ENCODE results near the gene BABAM2. TPM values are rescaled to one million over a fixed set of nuclear protein-coding genes. Genes with fewer than 3 reads are reported as not detected.

The BABAM2 gene
- total RNA-seq, 1 experiment from 2014 or later, result 27.1 TPM

GRCh38 chr2:28343971-28344715, 453.6 kb downstream of the BABAM2 start:
- no peaks in the 10 kb centered on the region for H3K27me3 ChIP-seq (ENCODE audit: insufficient read depth, low read length)
- no peak overlapping the region for H2BK20ac ChIP-seq (ENCODE audit: low read depth, low read length, poor library complexity, severe bottlenecking)
- H3K79me2 ChIP-seq (ENCODE audit: insufficient read depth, low read length), result no peaks in the 10 kb centered on the region
- Mint-ChIP-seq H3K4me3 (no peak overlapping the region), H3K4me1 (peaks cover 18 to 31% of the 10 kb centered on the region in 2 experiments), H3K27me3 (ENCODE audit: low read depth) (no peaks in the 10 kb centered on the region), H3K27ac (no peak overlapping the region; a peak in 2 of 7 replicates), H3K36me3 (ENCODE audit: insufficient read depth in 1 of 3, low read depth in 3 of 3) (no peaks in the 10 kb centered on the region), H3K9me3 (no peaks in the 10 kb centered on the region)
- no peaks in the 10 kb centered on the region for H3K4me1 ChIP-seq (ENCODE audit: insufficient read depth, low read length)
- H2BK15ac ChIP-seq (ENCODE audit: low read depth, low read length), result no peak overlapping the region
- no peak overlapping the region for H3K23ac ChIP-seq (ENCODE audit: insufficient read length, low read depth, low read length)
- H3T11ph ChIP-seq (ENCODE audit: low read length), result no peak overlapping the region
- H3K4ac ChIP-seq (ENCODE audit: low read depth, low read length), result no peak overlapping the region
- H4K20me1 ChIP-seq (ENCODE audit: control insufficient read depth, insufficient read depth, insufficient read length), result no peaks in the 10 kb centered on the region
- no peak overlapping the region for H3K14ac ChIP-seq (ENCODE audit: insufficient read depth, low read length)
- no peak overlapping the region for H2AFZ ChIP-seq (ENCODE audit: low read length)
- TF ChIP-seq, protein P1, sequence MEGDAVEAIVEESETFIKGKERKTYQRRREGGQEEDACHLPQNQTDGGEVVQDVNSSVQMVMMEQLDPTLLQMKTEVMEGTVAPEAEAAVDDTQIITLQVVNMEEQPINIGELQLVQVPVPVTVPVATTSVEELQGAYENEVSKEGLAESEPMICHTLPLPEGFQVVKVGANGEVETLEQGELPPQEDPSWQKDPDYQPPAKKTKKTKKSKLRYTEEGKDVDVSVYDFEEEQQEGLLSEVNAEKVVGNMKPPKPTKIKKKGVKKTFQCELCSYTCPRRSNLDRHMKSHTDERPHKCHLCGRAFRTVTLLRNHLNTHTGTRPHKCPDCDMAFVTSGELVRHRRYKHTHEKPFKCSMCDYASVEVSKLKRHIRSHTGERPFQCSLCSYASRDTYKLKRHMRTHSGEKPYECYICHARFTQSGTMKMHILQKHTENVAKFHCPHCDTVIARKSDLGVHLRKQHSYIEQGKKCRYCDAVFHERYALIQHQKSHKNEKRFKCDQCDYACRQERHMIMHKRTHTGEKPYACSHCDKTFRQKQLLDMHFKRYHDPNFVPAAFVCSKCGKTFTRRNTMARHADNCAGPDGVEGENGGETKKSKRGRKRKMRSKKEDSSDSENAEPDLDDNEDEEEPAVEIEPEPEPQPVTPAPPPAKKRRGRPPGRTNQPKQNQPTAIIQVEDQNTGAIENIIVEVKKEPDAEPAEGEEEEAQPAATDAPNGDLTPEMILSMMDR (conservative IDR thresholded peaks at IDR 0.05), result no peak
- no peak for DNase-seq
- H3K23me2 ChIP-seq (ENCODE audit: insufficient read length, low read depth, low read length, poor library complexity, severe bottlenecking), result no peaks in the 10 kb centered on the region
- no peak overlapping the region for H4K8ac ChIP-seq (replicated peaks; ENCODE audit: insufficient read length, low read depth, low read length)
- no peak overlapping the region for H2AK5ac ChIP-seq (ENCODE audit: insufficient read length, low read length)
- H3K9ac ChIP-seq (ENCODE audit: extremely low read depth, insufficient read length, low read length), result no peak overlapping the region
- no peak overlapping the region for H2BK120ac ChIP-seq (ENCODE audit: low read depth, low read length, poor library complexity, severe bottlenecking)
- no peak overlapping the region for H4K5ac ChIP-seq (ENCODE audit: insufficient read length, low read depth, low read length)
- no peak overlapping the region for H3K56ac ChIP-seq (ENCODE audit: insufficient read length, low read depth, low read length)
- WGBS (ENCODE audit: extremely low coverage, insufficient read length, low lambda C conversion rate), result no CpG with 5 or more reads among the region's 20 CpGs
- H3K79me1 ChIP-seq (ENCODE audit: insufficient read depth, low read depth, low read length, poor library complexity, severe bottlenecking), result no peaks in the 10 kb centered on the region
- no peaks in the 10 kb centered on the region for H3K9me3 ChIP-seq (ENCODE audit: control insufficient read depth, low read depth, low read length)
- H2BK5ac ChIP-seq (ENCODE audit: insufficient read length, low read length), result no peak overlapping the region
- H3K27ac ChIP-seq (ENCODE audit: insufficient read length, low read depth, low read length), result no peak overlapping the region
- H3K4me2 ChIP-seq (ENCODE audit: insufficient read depth, insufficient read length, low read length), result no peak overlapping the region
- H4K91ac ChIP-seq (ENCODE audit: insufficient read length, low read depth, low read length), result no peak overlapping the region
- no peak overlapping the region for H3K18ac ChIP-seq (ENCODE audit: insufficient read length, low read depth, low read length)
- H2BK12ac ChIP-seq (ENCODE audit: insufficient read length, low read depth, low read length), result no peak overlapping the region

Measured in H9 (cell line).